GM12892 (cell line): Measurements from ENCODE around the gene STAU1.
"Not testable (repeated sequence)": the region's sequence is repeated elsewhere in the genome, so short reads cannot be mapped to it uniquely, and the experiment has no call there.

Experiments used
- DNase-seq: peaks from one replicate; pipeline ENCODE4 v3.0.0; 2011; ENCODE audit not compliant: insufficient read length
- FAIRE-seq: peaks from 2 replicates; lab custom pipeline; 2011; peaks lifted over from hg19 to GRCh38; lab: Jason Lieb, UNC
- POLR2A ChIP-seq: IDR thresholded peaks from 2 replicates; pipeline ENCODE4 v1.6.1; 2011; ENCODE audit warnings: low read depth, low read length, control low read depth
- POLR2AphosphoS5 ChIP-seq: IDR thresholded peaks from 2 replicates; pipeline ENCODE4 v1.6.1; 2011; ENCODE audit warnings: low read depth, low read length, control low read depth
- TAF1 ChIP-seq: IDR thresholded peaks from 2 replicates; pipeline ENCODE4 v1.6.1; 2011; ENCODE audit warnings: low read depth, mild to moderate bottlenecking, control low read depth, low read length, borderline replicate concordance

The STAU1 gene

DNA sequence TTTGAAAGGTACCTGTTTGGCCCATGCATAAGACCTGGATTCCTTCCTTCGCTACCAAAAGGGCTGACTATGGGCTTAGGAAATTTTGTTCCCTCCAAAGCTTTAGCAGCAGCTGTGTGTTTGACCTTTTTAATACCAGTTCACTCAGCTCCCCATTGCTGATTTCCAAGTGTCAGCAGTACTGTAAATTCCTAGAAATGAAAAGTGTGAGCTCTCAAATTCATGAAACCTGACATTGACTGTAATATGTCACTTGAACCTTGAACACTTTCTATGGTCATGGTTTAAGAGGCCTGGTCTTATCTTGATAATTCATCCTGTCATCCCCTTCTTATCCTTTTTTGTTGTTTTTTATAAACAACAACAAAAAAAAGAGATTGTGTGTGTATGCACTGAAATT is 31.7 kb downstream of the STAU1 start:
- FAIRE-seq (no peak), DNase-seq (no peak)
- TF ChIP-seq TAF1 (no peak), POLR2A (no peak), POLR2AphosphoS5 (no peak)

GRCh38 chr20:49151436-49151835 is 36.7 kb downstream of the STAU1 start:
- FAIRE-seq (no peak), DNase-seq (no peak)
- TF ChIP-seq POLR2A (no peak), TAF1 (no peak), POLR2AphosphoS5 (no peak)

GRCh38 chr20:49149281-49150045 is 38.7 kb downstream of the STAU1 start:
- TF ChIP-seq POLR2A = no peak
- TF ChIP-seq TAF1 = no peak
- TF ChIP-seq POLR2AphosphoS5 = no peak
- FAIRE-seq (no peak), DNase-seq (no peak)

DNA sequence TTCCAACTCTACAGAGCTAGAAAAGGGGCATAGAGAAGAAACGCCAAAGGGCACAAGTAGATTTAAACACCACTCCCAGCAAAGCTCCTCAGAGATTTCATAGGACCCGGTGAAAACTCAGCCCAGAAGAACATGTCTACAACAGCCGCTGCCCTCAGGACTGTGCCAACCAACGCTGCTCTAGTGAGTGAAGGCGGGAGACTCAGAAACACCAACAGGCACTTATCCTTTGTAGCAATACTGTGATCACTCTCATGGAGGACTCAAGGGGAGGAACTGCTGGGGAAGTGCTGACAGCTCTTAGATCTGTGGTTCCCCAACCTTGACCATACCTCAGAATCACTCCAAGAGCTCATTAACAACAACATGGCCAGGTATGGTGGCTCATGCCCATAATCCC is 39.5 kb downstream of the STAU1 start:
- FAIRE-seq (no peak), DNase-seq (no peak)
- TF ChIP-seq TAF1 = no peak

- TF ChIP-seq TAF1 (no peak), POLR2AphosphoS5 (no peak), POLR2A (no peak)
- no peak for FAIRE-seq
- no peak for DNase-seq
These were observed 40.8 kb downstream of the STAU1 start for GRCh38 chr20:49147296-49147695.

- TF ChIP-seq TAF1 (no peak), POLR2AphosphoS5 (no peak), POLR2A (no peak)
- FAIRE-seq (no peak), DNase-seq (no peak)
These were observed 41.5 kb downstream of the STAU1 start for GRCh38 chr20:49146442-49147225.

GRCh38 chr20:49140834-49141233 is 47.3 kb downstream of the STAU1 start:
- TF ChIP-seq TAF1 (no peak), POLR2A (no peak), POLR2AphosphoS5 (no peak)
- DNase-seq (no peak), FAIRE-seq (no peak)

DNA sequence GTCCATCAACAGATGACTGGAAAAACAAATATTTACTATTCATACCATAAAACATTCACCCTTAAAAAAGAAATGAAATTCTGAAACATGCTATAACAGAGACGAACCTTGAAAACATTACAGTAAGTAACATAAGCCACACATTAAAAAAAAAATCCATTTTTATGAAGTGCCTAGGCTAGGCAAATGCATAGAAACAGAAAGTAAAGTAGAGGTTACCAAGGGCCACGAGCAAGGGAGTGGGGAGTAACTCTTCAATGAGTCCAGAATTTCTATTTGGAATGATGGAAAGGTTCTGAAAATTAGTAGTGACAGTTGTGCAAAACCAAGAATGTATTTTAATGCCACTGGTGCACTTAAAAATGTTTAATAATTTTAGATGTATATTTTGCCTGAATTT is 47.7 kb downstream of the STAU1 start:
- no peak for FAIRE-seq
- no peak for TF ChIP-seq POLR2A
- no peak for TF ChIP-seq POLR2AphosphoS5
- TF ChIP-seq TAF1 = no peak
- no peak for DNase-seq

GRCh38 chr20:49138431-49138830 is 49.7 kb downstream of the STAU1 start:
- DNase-seq = no peak
- FAIRE-seq = no peak
- TF ChIP-seq TAF1 = no peak
- TF ChIP-seq POLR2AphosphoS5 = no peak
- TF ChIP-seq POLR2A = no peak

GRCh38 chr20:49136817-49137571 is 51.1 kb downstream of the STAU1 start:
- FAIRE-seq = no peak
- no peak for DNase-seq
- TF ChIP-seq TAF1 (no peak), POLR2AphosphoS5 (no peak), POLR2A (no peak)

DNA sequence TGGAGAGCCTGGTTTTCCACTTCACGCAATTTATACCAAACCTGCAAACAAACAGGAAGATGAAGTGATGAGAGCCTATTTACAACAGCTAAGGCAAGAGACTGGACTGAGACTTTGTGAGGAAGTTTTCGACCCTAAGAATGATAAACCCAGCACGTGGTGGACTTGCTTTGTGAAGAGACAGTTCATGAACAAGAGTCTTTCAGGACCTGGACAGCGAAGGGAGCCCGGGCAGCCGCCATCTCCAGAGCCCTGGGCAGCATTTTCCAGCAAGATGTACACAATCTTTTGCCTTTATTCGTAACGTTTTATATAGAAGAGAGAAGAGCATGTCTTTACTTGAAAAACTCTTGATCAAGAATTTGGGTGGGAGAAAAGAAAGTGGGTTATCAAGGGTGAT is 53.3 kb downstream of the STAU1 start:
- not testable (repeated sequence) for FAIRE-seq, DNase-seq

DNA sequence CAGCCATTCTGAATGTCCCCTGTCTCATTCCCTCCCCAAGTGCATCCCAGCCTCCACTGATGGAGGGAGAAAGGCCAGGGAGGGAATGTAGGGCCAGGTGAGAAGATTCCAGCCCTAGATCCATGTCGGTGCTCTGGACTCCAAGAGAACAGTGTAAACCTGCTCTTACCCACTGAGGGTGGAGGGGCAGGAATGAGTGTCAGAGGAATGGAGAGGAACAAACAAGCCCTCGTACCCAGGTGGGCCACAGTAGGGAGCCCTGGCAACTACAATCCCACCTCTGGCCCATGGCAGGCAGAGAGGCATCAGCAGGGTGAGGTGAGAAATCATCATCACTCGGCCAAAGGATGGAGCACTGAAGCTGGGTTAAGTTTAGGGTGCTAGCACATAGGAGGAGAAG is 54.6 kb downstream of the STAU1 start:
- TF ChIP-seq POLR2AphosphoS5 = no peak
- no peak for TF ChIP-seq POLR2A
- no peak for TF ChIP-seq TAF1
- FAIRE-seq = no peak
- no peak for DNase-seq
